Lower lobe of right lung (tissue), 2 donors: ENCODE data around the gene ID1. TPM values are rescaled to one million over a fixed set of nuclear protein-coding genes. Genes with fewer than 3 reads are reported as not detected.
"Not testable (repeated sequence)": the region's sequence is repeated elsewhere in the genome, so short reads cannot be mapped to it uniquely, and the experiment has no call there.

Experiments used
- ATAC-seq, 2 donors: fragments of 200-7000 bp; cut with Tn5 transposase; one replicate each; pipeline ENCODE4 v1.9.1; 2020 to 2022; ENCODE audit warnings: mild to moderate bottlenecking in 2 of 2, moderate library complexity in 2 of 2
- DNase-seq: peaks from one replicate; pipeline ENCODE4 v3.0.0-alpha.2; 2020
- H3K27ac ChIP-seq: fragments of 200-600 bp; one replicate; pipeline ENCODE4 v1.8.0; 2022
- H3K27me3 ChIP-seq: fragments of 200-600 bp; one replicate; pipeline ENCODE4 v1.8.0; 2022; ENCODE audit warnings: low read depth
- H3K36me3 ChIP-seq: fragments of 200-600 bp; one replicate; pipeline ENCODE4 v1.8.0; 2022; ENCODE audit warnings: mild to moderate bottlenecking
- H3K4me1 ChIP-seq: fragments of 200-600 bp; one replicate; pipeline ENCODE4 v1.8.0; 2022
- H3K4me3 ChIP-seq: fragments of 200-600 bp; one replicate; pipeline ENCODE4 v1.8.0; 2022; ENCODE audit warnings: mild to moderate bottlenecking
- H3K9me3 ChIP-seq: fragments of 200-600 bp; one replicate; pipeline ENCODE4 v1.8.0; 2022
- intact Hi-C: fragments of 100-400 bp; cut with DNase I; formaldehyde crosslinking; loops from one replicate; pipeline ENCODE4 v1.11.0; 2022
- total RNA-seq: library from RNA; stranded (reverse); fragmentation: NEBNext Ultra II Directional; extraction: Animal tissue kit (Norgen Biotek cat#: 25700); gene quantifications from one replicate; pipeline ENCODE4 v1.2.1, GENCODE V29; 2021
- TF ChIP-seq, protein P1 (sequence below): fragments of 200-600 bp; IDR thresholded peaks from one replicate; pipeline ENCODE4 v1.8.0; 2022; ENCODE audit warnings: antibody characterized with exemption, mild to moderate bottlenecking
- donor health status: DM: no; HTN: yes; CAD: no; lungs with severe emphysema.

Gene ID1
- total RNA-seq, 1 donor from 2014 or later: 196 TPM

DNA sequence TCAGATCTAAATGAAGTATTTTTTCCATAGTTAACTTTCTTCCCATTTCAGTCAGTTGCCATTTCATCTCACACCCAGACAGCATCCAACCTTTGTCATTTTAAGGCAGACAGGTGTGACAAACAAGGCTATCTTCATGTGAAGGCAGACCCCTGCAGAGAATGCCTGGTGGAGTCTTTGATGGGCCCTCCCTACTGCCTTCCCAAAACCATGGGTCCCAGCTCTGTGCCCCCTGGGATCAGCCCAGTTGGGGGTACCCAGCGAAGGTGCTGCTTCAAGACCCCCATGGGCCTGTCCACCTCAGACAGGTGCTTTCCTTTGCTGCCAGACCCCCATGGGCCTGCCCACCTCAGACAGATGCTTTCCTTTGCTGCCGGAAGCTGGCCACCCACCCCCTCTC lies 28.3 kb upstream of the ID1 start:
- intact Hi-C loops: no loop called here
- Histone ChIP-seq H3K4me3 (no peak overlapping the region), H3K27me3 (no peaks in the 10 kb centered on the region), H3K4me1 (peaks cover 22% of the 10 kb centered on the region), H3K9me3 (no peaks in the 10 kb centered on the region), H3K36me3 (no peaks in the 10 kb centered on the region), H3K27ac (no peak overlapping the region)
- ATAC-seq (no peak), DNase-seq (no peak)
- TF ChIP-seq, protein P1, sequence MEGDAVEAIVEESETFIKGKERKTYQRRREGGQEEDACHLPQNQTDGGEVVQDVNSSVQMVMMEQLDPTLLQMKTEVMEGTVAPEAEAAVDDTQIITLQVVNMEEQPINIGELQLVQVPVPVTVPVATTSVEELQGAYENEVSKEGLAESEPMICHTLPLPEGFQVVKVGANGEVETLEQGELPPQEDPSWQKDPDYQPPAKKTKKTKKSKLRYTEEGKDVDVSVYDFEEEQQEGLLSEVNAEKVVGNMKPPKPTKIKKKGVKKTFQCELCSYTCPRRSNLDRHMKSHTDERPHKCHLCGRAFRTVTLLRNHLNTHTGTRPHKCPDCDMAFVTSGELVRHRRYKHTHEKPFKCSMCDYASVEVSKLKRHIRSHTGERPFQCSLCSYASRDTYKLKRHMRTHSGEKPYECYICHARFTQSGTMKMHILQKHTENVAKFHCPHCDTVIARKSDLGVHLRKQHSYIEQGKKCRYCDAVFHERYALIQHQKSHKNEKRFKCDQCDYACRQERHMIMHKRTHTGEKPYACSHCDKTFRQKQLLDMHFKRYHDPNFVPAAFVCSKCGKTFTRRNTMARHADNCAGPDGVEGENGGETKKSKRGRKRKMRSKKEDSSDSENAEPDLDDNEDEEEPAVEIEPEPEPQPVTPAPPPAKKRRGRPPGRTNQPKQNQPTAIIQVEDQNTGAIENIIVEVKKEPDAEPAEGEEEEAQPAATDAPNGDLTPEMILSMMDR: no peak

DNA sequence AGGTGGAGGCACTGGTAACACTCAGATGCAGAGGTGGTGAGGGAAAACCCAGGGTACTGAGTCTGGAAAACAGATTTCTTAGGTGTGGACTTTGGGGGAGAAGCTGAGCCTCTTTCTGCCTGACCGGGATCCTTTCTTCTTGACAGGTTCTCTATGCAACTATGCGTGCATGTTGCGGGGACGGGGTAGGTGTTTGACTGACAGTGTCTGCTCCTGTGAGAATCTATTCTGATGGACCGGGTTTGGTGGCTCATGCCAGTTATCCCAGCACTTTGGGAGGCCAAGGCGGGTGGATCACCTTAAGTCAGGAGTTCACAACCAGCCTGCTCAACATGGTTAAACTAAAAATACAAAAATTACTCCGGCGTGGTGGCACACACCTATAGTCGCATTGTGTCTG lies 27.9 kb upstream of the ID1 start:
- no peaks in the 10 kb centered on the region for H3K9me3 ChIP-seq
- no peak overlapping the region for H3K4me3 ChIP-seq
- DNase-seq: no peak
- TF ChIP-seq, protein P1: no peak
- no peaks in the 10 kb centered on the region for H3K36me3 ChIP-seq
- H3K27ac ChIP-seq: no peak overlapping the region
- H3K27me3 ChIP-seq: no peaks in the 10 kb centered on the region
- intact Hi-C loops: no loop called here
- ATAC-seq: no peak
- peaks cover 18% of the 10 kb centered on the region for H3K4me1 ChIP-seq

DNA sequence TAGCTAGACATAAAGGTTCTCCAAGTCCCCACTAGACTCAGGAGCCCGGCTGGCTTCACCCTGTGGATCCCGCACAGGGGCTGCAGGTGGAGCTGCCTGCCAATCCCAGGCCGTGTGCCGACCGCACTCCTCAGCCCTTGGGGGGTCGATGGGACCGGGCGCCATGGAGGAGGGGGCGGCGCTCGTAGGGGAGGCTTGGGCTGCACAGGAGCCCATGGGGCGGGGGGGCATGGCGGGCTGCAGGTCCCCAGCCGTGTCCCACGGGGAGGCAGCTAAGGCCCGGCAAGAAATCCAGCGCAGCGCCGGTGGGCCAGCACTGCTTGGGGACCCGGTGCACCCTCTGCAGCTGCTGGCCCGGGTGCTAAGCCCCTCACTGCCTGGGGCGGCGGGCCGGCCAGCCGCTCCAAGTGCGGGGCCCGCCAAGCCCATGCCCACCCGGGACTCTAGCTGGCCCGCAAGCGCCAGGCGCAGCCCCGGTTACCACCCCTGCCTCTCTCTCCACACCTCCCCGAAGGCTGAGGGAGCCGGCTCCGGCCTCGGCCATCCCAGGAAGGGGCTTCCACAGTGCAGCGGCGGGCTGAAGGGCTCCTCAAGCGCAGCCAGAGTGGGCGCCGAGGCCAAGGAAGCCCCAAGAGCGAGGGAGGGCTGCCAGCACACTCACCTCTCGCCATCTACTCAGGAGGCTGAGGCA lies 26.5 kb upstream of the ID1 start:
- intact Hi-C loops: no loop called here
- Histone ChIP-seq H3K4me1 (peaks cover 9% of the 10 kb centered on the region), H3K4me3 (no peak overlapping the region), H3K27me3 (no peaks in the 10 kb centered on the region), H3K27ac (no peak overlapping the region), H3K9me3 (no peaks in the 10 kb centered on the region), H3K36me3 (no peaks in the 10 kb centered on the region)
- TF ChIP-seq, protein P1: no peak
- ATAC-seq (no peak), DNase-seq (no peak)

DNA sequence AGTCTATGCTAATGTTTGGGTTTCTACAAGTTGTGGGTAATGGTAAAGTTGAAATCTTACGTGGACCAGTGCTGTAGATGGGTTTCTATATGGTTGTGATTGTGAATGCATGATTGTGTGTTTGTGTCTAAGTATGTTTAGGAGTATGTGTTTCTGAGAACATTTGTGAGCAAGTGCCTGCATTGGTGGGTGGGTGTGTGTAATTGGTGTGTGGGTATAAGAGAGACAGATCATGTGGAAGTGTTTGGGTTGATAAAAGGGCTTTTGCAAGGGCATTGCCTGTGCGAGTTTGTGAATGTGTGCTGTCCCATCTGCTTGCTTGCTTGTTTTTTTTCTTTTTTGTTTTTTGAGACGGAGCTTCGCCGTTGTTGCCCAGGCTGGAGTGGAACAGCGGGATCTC lies 25.8 kb upstream of the ID1 start:
- TF ChIP-seq, protein P1: no peak
- Histone ChIP-seq H3K9me3 (no peaks in the 10 kb centered on the region), H3K36me3 (no peaks in the 10 kb centered on the region), H3K4me3 (no peak overlapping the region), H3K27ac (no peak overlapping the region), H3K4me1 (peaks cover 3% of the 10 kb centered on the region), H3K27me3 (no peaks in the 10 kb centered on the region)
- no peak for ATAC-seq
- intact Hi-C loops: no loop called here
- no peak for DNase-seq

DNA sequence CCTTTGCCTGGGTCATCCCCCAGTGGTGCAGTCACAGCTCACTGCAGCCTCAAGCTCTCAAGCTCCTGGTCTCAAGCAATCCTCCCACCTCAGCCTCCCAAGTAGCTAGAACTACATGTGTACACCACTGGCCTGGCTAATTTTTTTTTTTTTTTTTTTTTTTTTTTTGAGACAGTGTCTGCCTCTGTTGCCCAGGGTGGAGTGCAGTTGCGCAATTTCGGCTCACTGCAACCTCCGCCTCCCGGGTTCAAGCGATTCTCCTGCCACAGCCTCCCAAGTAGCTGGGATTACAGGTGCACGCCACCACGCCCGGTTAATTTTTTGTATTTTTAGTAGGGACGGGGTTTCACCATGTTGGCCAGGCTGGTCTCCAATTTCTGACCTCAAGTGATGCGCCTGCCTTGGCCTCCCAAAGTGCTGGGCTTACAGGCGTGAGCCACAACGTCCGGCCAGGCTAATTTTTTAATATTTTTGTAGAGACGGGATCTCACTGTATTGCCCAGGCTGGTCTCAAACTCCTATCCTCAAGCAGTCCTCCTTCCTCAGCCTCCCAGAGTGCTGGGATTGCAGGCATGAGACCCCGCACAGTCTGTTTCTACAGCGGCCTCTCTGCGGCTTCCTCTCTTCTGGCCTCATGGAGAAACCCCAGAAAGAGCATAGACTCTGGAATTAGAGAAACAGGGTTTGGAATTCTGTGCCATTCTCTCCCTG lies 25.0 kb upstream of the ID1 start:
- intact Hi-C loops, H3K27ac ChIP-seq, ATAC-seq: not testable (repeated sequence)

DNA sequence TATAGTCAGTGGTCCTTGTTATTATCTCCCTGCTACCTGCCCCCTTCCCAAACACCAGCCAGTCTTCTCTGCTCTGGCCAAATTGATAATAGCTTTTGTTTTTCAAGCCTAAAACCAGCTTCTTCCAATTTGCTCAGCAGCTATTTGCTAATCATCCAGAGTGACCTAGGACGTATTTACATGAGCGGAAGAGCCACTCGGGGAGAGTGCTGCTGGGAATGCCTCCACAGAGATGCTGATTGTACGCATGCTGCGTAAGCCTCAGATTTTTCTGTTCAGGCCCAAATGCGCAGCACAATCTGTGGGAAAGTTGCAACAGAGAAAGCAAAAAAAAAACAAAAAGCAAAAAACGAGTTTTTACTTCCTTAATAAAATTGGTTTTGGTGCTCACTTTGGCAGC lies 24.4 kb upstream of the ID1 start:
- Histone ChIP-seq H3K27me3 (no peaks in the 10 kb centered on the region), H3K27ac (no peak overlapping the region), H3K9me3 (no peaks in the 10 kb centered on the region), H3K4me1 (no peaks in the 10 kb centered on the region), H3K36me3 (no peaks in the 10 kb centered on the region), H3K4me3 (no peak overlapping the region)
- intact Hi-C loops: no loop called here
- TF ChIP-seq, protein P1: no peak
- no peak for DNase-seq
- ATAC-seq: peak; percentile 72 to 89

More for the DNA sequence above, 25.0 kb upstream of the ID1 start:
- not testable (repeated sequence) for H3K36me3 ChIP-seq, H3K4me1 ChIP-seq, H3K9me3 ChIP-seq, DNase-seq, H3K4me3 ChIP-seq, H3K27me3 ChIP-seq
